Upper lobe of left lung (tissue), 4 donors: Measurements from ENCODE around the gene MAP1LC3A.

ENCODE experiments used
- EP300 ChIP-seq, 4 donors: sonication (generic); formaldehyde crosslinking; IDR thresholded peaks; one replicate each; pipeline ENCODE4 v1.5.1; 2017; ENCODE audit warnings: antibody characterized with exemption in 4 of 4, control low read depth in 2 of 4
- POLR2A ChIP-seq, 4 donors: fragments of 450-650 bp; IDR thresholded peaks; one replicate each; pipeline ENCODE4 v1.5.1; 2016 to 2017; ENCODE audit warnings: antibody characterized with exemption in 4 of 4, mild to moderate bottlenecking in 2 of 4

GRCh38 chr20:34516247-34517113, 42.0 kb upstream of the MAP1LC3A start, which contains the start of gene DYNLRB1:
- peak in 3 of 4 donors; percentile 81 to 90 (median 84) for TF ChIP-seq POLR2A (IDR thresholded peaks at IDR 0.05)
- no peak for TF ChIP-seq EP300 (IDR thresholded peaks at IDR 0.05)
